ENCODE data around the gene DYNC2H1. TPM values are rescaled to one million over a fixed set of nuclear protein-coding genes. Genes with fewer than 3 reads are reported as not detected.
A peak's percentile ranks its signal among the peaks of the same experiment; 100 is the strongest.

Gene DYNC2H1
- total and polyA plus RNA-seq, 9 donors: 13.5 to 49.1 (median 26.2) TPM

DNA sequence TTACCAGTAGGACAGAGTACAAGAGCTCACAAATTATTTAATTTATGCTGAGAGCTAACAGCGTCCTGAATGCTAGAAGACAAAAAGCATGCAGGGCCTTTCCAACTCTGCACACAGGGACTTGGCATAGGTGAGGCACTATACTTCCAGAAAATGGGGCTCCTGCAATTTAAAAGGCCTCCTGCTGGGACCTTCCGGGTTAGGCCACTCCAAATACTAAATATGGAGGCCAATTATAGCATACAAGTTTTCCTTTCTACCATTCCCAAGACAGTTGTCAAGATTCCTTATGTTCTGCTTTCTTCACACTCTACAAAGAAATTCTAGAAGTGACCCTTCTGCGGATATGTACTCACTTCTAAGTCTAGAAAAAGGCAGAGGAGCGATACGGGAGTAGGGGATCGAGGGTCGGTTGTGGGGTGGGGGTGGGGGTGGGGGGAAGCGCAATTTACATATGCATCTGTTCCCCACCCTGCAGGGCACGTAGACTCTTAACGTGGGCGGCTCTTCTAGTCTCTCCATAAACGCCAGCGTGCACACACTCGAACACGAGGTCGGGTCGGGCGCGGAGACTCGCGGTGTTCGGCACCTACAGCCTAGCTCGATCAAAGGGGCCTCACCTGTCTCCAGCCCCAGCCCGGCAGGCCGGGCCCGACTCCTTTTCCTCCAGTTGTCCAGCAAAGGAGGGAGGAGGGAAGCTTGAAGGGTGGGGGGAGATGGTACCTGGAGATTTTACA, 18.0 kb upstream of the DYNC2H1 start:
- DNase-seq: peak in 4 of 5 donors; percentile 20 to 51 (median 30)
- intact Hi-C loops (cut with DNase I): no loop called here
- WGBS, 3 donors: 0 to 2% (median 1%) methylated on average over 26 of the region's 26 CpGs
- Histone ChIP-seq H3K36me3 (no peaks in the 10 kb centered on the region), H3K27ac (no peak overlapping the region), H3K27me3 (no peaks in the 10 kb centered on the region), H3K4me1 (ENCODE audit: insufficient read depth) (peaks cover 3% of the 10 kb centered on the region), H3K4me3 (peak overlapping the region; percentile 96), H3K9me3 (no peaks in the 10 kb centered on the region)
- TF ChIP-seq CTCF (IDR thresholded peaks at IDR 0.05): no peak
- TF ChIP-seq POLR2A (IDR thresholded peaks at IDR 0.05): no peak
- no peak for TF ChIP-seq EP300 (IDR thresholded peaks at IDR 0.05)

- intact Hi-C loops (cut with DNase I): no loop called here
Observed at GRCh38 chr11:103091801-103092524, 17.3 kb upstream of the DYNC2H1 start, which contains the start of gene DCUN1D5. DCUN1D5 (minus strand) TSS chr11:103092160; CDS start chr11:103091872, 288 bp downstream.

GRCh38 chr11:103097279-103097678, 11.9 kb upstream of the DYNC2H1 start:
- Histone ChIP-seq H3K27ac (no peak overlapping the region), H3K4me1 (ENCODE audit: insufficient read depth) (no peaks in the 10 kb centered on the region), H3K4me3 (no peak overlapping the region), H3K36me3 (no peaks in the 10 kb centered on the region), H3K9me3 (no peaks in the 10 kb centered on the region), H3K27me3 (no peaks in the 10 kb centered on the region)
- DNase-seq: no peak
- TF ChIP-seq POLR2A (IDR thresholded peaks at IDR 0.05) (no peak), CTCF (IDR thresholded peaks at IDR 0.05) (no peak), EP300 (IDR thresholded peaks at IDR 0.05) (no peak)
- intact Hi-C loops (cut with DNase I): no loop called here

More at GRCh38 chr11:103091801-103092524, 17.3 kb upstream of the DYNC2H1 start, which contains the start of gene DCUN1D5:
- Histone ChIP-seq H3K36me3 (no peaks in the 10 kb centered on the region), H3K9me3 (no peaks in the 10 kb centered on the region), H3K27me3 (no peaks in the 10 kb centered on the region), H3K4me1 (ENCODE audit: insufficient read depth) (peaks cover 3% of the 10 kb centered on the region), H3K27ac (no peak within 1 kb of the TSS), H3K4me3 (peak within 1 kb of the TSS; percentile 96)
- TF ChIP-seq POLR2A (IDR thresholded peaks at IDR 0.05) (peak; percentile 49), CTCF (IDR thresholded peaks at IDR 0.05) (no peak), EP300 (IDR thresholded peaks at IDR 0.05) (peak; percentile 9)
- 0% methylated on average over 32 to 54 of the region's 54 CpGs for WGBS, 3 donors
- peak; percentile 94 to 96 (median 96) for DNase-seq

GRCh38 chr11:103109818-103110388, 677 bp downstream of the DYNC2H1 start:
- Histone ChIP-seq H3K4me1 (ENCODE audit: insufficient read depth) (peaks cover 5% of the 10 kb centered on the region), H3K27me3 (no peaks in the 10 kb centered on the region), H3K4me3 (peak overlapping the region; percentile 68), H3K36me3 (no peaks in the 10 kb centered on the region), H3K9me3 (no peaks in the 10 kb centered on the region), H3K27ac (peak overlapping the region in 1 of 2 donors; percentile 72)
- intact Hi-C loops (cut with DNase I): no loop called here
- peak in 2 of 5 donors; percentile 20 to 38 for DNase-seq
- TF ChIP-seq POLR2A (IDR thresholded peaks at IDR 0.05) (no peak), EP300 (IDR thresholded peaks at IDR 0.05) (no peak), CTCF (IDR thresholded peaks at IDR 0.05) (no peak)
- WGBS, 3 donors: 5 to 22% (median 10%) methylated on average over 26 of the region's 26 CpGs
